Choroid plexus epithelial cell (primary cell): ENCODE data around the gene GOT1.

Experiments
- DNase-seq: peaks from one replicate; pipeline ENCODE4 v3.0.0-alpha.2; 2010; ENCODE audit warnings: low read depth
- H3K4me3 ChIP-seq: 2 replicates; pipeline ENCODE4 v1.5.1; 2011; ENCODE audit warnings: low read depth, mild to moderate bottlenecking, control low read depth, low read length, moderate library complexity
- CTCF ChIP-seq: conservative IDR thresholded peaks from 2 replicates; pipeline ENCODE4 v1.5.1; 2011; ENCODE audit warnings: low read depth, mild to moderate bottlenecking, control low read depth, inconsistent platforms, low read length, moderate library complexity

GOT1 gene

GRCh38 chr10:99459217-99459616 is 28.8 kb upstream of the GOT1 start:
- H3K4me3 ChIP-seq, result no peak overlapping the region
- no peak for TF ChIP-seq CTCF
- no peak for DNase-seq

GRCh38 chr10:99457813-99458212 is 27.4 kb upstream of the GOT1 start:
- no peak for TF ChIP-seq CTCF
- H3K4me3 ChIP-seq, result no peak overlapping the region
- peak; percentile 50 for DNase-seq

- TF ChIP-seq CTCF, result no peak
- DNase-seq, result no peak
- H3K4me3 ChIP-seq, result no peak overlapping the region
These were observed 26.5 kb upstream of the GOT1 start for GRCh38 chr10:99456931-99457288.

- TF ChIP-seq CTCF, result no peak
- H3K4me3 ChIP-seq, result no peak overlapping the region
- DNase-seq, result no peak
These were observed 25.9 kb upstream of the GOT1 start for GRCh38 chr10:99456207-99456930.

- H3K4me3 ChIP-seq, result no peak overlapping the region
- no peak for TF ChIP-seq CTCF
- DNase-seq, result no peak
These were observed 21.6 kb upstream of the GOT1 start for GRCh38 chr10:99451981-99452380.

- DNase-seq, result no peak
- TF ChIP-seq CTCF, result no peak
- H3K4me3 ChIP-seq, result no peak overlapping the region
These were observed 21.0 kb upstream of the GOT1 start for GRCh38 chr10:99451499-99451788.
